CMK (cell line): ENCODE measurements around the gene TSPAN15.

ENCODE experiments used
- DNase-seq: peaks from one replicate; pipeline ENCODE4 v3.0.0-alpha.2; 2010; ENCODE audit warnings: low read depth

The TSPAN15 gene

GRCh38 chr10:69553328-69553727 lies 102.1 kb downstream of the TSPAN15 start:
- DNase-seq, result no peak

- no peak for DNase-seq
These were observed 103.3 kb downstream of the TSPAN15 start for GRCh38 chr10:69554611-69555010.
